Skin of body (tissue), 3 donors: ENCODE results near the gene CYP2W1. TPM values are rescaled to one million over a fixed set of nuclear protein-coding genes. Genes with fewer than 3 reads are reported as not detected.
"Not testable (repeated sequence)": the region's sequence is repeated elsewhere in the genome, so short reads cannot be mapped to it uniquely, and the experiment has no call there.

ENCODE experiments used
- DNase-seq: peaks from one replicate; lab custom pipeline; 2025; lab: John Stamatoyannopoulos, UW
- small RNA-seq: library from RNA; depleted of rRNA; stranded (forward); fragments of <200 nt; gene quantifications from one replicate; pipeline ENCODE3, GENCODE V24; 2014; ENCODE audit warnings: low replicate concordance
- total RNA-seq: library from RNA; depleted of rRNA; stranded (reverse); fragments of >200 nt; gene quantifications from one replicate; pipeline ENCODE4 v1.2.3, GENCODE V29; 2014

The CYP2W1 gene
- total RNA-seq, 1 donor from 2014 or later: 17.4 TPM

GRCh38 chr7:1028044-1028770 lies 45.2 kb downstream of the CYP2W1 start:
- peak; percentile 70 for DNase-seq

GRCh38 chr7:1028775-1029636 lies 46.0 kb downstream of the CYP2W1 start:
- DNase-seq: peak; percentile 76

GRCh38 chr7:1029637-1030443 lies 46.9 kb downstream of the CYP2W1 start:
- DNase-seq: no peak

DNA sequence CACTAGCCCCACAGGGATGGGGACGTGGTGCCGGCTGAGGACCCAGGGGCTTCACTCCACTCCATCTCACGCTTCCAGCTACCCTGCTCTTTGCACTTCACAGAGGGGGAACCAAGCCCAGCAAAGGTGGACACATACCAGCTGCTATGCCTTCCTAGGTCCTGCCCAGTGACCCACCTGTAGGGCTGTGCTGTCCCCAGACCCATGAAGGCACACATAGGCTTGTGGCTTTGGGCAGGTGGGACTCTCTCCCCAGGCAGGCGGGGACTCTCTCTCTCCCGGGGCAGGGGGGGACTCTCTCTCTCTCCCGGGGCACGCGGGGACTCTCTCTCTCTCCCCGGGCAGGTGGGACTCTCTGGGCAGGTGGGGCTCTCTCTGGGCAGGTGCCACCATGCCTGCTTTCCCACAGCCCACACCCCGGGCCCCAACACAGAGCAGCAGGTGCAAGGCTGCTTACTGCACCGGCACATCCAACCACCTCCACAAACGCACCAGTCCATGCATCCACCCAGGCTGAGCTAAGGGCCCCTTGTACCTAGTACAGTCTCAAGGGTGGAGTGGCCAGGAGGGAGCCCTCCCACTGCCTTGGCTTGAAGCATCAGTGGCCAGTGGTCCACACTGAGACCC lies 47.6 kb downstream of the CYP2W1 start:
- DNase-seq: no peak

DNA sequence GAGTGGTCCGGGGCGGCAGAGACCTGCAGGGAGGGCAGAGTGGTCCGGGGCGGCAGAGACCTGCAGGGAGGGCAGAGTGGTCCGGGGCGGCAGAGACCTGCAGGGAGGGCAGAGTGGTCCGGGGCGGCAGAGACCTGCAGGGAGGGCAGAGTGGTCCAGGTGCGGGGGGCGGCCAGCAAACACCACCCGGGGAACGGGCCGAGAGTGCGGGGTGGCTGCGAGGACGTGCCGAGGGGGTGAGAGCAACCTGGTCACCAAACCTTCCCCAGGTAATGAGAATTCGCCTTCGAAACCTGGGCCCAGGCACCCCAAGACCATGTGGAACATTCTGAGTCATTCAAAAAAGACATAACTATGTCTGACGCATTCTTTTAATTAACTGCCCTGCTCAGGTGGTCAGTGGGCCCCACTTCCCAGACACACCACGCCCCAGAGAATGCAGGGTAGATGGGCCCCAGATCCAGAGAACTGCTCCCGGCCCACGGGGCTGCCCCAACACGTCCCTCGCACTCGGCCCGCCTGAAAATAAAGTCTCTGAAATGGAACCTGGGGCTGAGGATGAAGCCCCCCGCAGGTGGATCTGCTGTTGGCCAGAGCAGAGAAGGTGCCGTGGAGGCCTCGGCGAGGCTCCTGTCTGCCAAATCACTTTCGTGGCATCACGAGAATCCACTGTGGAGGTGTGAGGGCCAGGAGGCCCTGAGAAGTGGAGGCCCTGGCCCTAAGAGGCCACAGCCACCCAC lies 48.9 kb downstream of the CYP2W1 start:
- no peak for DNase-seq

GRCh38 chr7:1032536-1033181 lies 49.7 kb downstream of the CYP2W1 start:
- no peak for DNase-seq

GRCh38 chr7:1033546-1034145 lies 50.7 kb downstream of the CYP2W1 start:
- DNase-seq: no peak

DNA sequence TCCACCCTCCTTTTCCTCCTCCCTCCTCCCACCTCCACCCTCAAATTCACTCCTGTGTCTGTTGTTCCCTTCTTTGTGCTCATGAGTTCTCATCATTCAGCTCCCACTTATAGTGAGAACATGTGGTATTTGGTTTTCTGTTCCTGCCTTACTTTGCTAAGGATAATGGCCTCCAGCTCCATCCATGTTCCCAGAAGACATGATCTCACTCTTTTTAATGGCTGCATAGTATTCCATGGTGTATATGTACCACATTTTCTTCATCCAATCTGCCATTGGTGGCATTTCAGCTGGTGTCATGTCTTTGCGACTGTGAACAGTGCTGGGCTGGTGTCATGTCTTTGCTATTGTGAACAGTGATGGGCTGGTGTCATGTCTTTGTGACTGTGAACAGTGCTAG lies 51.8 kb downstream of the CYP2W1 start:
- DNase-seq: not testable (repeated sequence)

DNA sequence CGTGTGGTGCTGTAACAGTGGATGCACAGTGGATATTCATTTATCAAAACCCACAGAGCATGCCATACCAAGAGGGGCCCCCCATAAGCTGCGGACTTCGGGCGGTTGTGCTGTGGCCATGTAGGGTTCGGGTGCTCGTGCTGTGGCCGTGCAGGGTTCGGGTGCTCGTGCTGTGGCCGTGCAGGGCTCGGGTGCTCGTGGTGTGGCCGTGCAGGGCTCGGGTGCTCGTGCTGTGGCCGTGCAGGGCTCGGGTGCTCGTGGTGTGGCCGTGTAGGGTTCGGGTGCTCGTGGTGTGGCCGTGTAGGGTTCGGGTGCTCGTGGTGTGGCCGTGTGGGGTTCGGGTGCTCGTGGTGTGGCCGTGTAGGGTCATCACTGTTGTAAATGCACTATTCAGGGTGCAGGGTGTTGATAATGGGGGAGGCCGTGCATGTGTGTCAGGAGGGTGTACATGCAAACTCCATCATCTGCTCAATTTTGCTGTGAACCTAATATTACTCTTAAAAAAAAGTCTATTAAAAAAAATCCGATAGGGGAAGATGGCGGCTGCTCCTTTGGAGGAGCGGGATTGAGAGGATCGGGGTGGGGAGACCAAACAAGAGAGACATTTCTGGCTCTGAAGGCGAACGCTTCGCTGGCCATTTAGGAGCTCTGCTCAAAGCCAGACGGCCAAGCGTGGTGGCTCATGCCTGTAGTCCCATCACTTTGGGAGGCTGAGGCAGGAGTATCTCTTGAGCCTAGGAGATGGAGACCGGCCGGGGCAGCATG lies 53.4 kb downstream of the CYP2W1 start:
- DNase-seq: not testable (repeated sequence)

Small RNA genes within 50 kb of the gene (small RNA-seq; reads per million reads assigned to genes)
- 15.4 reads per million, percentile 93 among the genes with 10 or more reads in this experiment for gene MIR339

Other genes with a start within 250 kb of the CYP2W1 start
- 246 TPM for gene SUN1, start 150.7 kb upstream of the CYP2W1 start, total RNA-seq
- 23.7 TPM for gene GET4, start 106.6 kb upstream of the CYP2W1 start, total RNA-seq
- gene ADAP1, start 28.5 kb upstream of the CYP2W1 start, total RNA-seq: 5.9 TPM
- 13.3 TPM for gene COX19, start 7.6 kb upstream of the CYP2W1 start, total RNA-seq
- 9.3 TPM for gene GPR146, start 61.4 kb downstream of the CYP2W1 start, total RNA-seq
- 1.6 TPM for gene GPER1, start 104.9 kb downstream of the CYP2W1 start, total RNA-seq
- gene ZFAND2A, start 177.0 kb downstream of the CYP2W1 start, total RNA-seq: 11.7 TPM
- not detected for gene UNCX, start 249.7 kb downstream of the CYP2W1 start, total RNA-seq